RWPE1 (cell line): ENCODE data around the gene CYP27C1.

Experiments used
- CTCF ChIA-PET: fragments of 350-600 bp; sonication (Branson Sonifier 250); formaldehyde crosslinking; extraction: SDS; loops from one replicate; lab custom pipeline; 2021; lab: Yijun Ruan, JAX
- POLR2A ChIA-PET: fragments of 400-600 bp; formaldehyde crosslinking; extraction: SDS; loops from one replicate; lab custom pipeline; 2020; ENCODE audit warnings: antibody characterized with exemption; ENCODE audit not compliant: low non-redundant PET; lab: Yijun Ruan, JAX
- DNase-seq: peaks from one replicate; pipeline ENCODE4 v3.0.0; 2012; ENCODE audit warnings: low spot score
- H3K27ac ChIP-seq: fragments of 450-650 bp; 2 replicates; pipeline ENCODE4 v1.5.1; 2017
- CTCF ChIP-seq: fragments of 450-650 bp; conservative IDR thresholded peaks from 2 replicates; pipeline ENCODE4 v1.5.1; 2017; ENCODE audit warnings: low read depth, mild to moderate bottlenecking

Gene CYP27C1

GRCh38 chr2:127146820-127147502, 73.1 kb downstream of the CYP27C1 start:
- no peak for TF ChIP-seq CTCF
- no peak for DNase-seq
- no peak overlapping the region for H3K27ac ChIP-seq
- ChIA-PET POLR2A (no interaction called here), CTCF (interaction anchor here (0.6 kb wide), 1 partner anchor 160 kb away, joined by 4 read pairs; no protein-coding TSS in a partner anchor)

GRCh38 chr2:127146071-127146725, 73.9 kb downstream of the CYP27C1 start:
- H3K27ac ChIP-seq, result peak overlapping the region; percentile 10; the same call in 1 of the 2 replicates
- POLR2A ChIA-PET, result no interaction called here
- no peak for DNase-seq
- CTCF ChIA-PET, result interaction anchor here (0.5 to 0.6 kb wide), 2 partner anchors 159 to 167 kb away, joined by 3 to 4 read pairs; no protein-coding TSS in a partner anchor
- TF ChIP-seq CTCF, result no peak

DNA sequence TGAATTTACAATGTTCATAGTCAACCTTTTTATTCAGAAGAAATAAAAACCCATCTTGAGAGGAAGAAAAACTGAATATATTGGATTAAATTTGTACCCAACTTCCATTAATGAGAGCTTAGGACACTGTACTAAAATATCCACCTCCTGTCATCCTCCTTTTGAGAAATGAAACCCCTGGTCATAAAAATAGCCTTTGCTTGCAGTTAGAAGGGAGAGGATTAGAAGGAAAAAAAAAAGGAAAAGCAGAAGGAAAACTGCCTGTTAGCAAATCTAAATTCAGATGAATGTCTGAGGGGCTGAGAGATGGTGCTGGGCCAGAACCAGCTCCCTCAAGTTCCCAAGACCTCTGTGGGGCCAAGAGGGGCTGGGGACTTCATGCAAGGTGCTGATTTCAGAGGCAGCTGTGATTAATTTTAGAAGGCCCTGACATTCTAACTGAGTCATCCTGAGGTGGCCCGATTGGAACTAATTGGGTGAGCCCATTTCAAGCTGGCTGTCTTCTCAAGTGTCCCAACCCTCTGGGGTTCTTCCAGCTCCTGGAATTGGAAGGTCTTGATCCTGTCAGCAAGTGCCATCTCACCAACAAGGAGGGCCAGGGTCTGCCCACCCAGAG, 74.7 kb downstream of the CYP27C1 start:
- ChIA-PET CTCF (no interaction called here), POLR2A (no interaction called here)
- no peak for DNase-seq
- no peak for TF ChIP-seq CTCF
- peak overlapping the region; percentile 10; the same call in 1 of the 2 replicates for H3K27ac ChIP-seq

- H3K27ac ChIP-seq, result no peak overlapping the region
- no peak for TF ChIP-seq CTCF
- DNase-seq, result no peak
- ChIA-PET POLR2A (no interaction called here), CTCF (no interaction called here)
These were observed 76.0 kb downstream of the CYP27C1 start for GRCh38 chr2:127143841-127144782.

- H3K27ac ChIP-seq, result no peak overlapping the region
- CTCF ChIA-PET, result no interaction called here
These were observed 77.2 kb downstream of the CYP27C1 start for GRCh38 chr2:127142663-127143630.

More at GRCh38 chr2:127142663-127143630, 77.2 kb downstream of the CYP27C1 start:
- no peak for DNase-seq
- TF ChIP-seq CTCF, result no peak
- POLR2A ChIA-PET, result no interaction called here
